ENCODE measurements around the gene RALGDS.
"Not testable (repeated sequence)": the region's sequence is repeated elsewhere in the genome, so short reads cannot be mapped to it uniquely, and the experiment has no call there.

RALGDS gene

GRCh38 chr9:133103987-133104505, 17.0 kb downstream of the RALGDS start:
- no peak for DNase-seq

GRCh38 chr9:133103183-133103986, 17.7 kb downstream of the RALGDS start:
- DNase-seq, result no peak

DNA sequence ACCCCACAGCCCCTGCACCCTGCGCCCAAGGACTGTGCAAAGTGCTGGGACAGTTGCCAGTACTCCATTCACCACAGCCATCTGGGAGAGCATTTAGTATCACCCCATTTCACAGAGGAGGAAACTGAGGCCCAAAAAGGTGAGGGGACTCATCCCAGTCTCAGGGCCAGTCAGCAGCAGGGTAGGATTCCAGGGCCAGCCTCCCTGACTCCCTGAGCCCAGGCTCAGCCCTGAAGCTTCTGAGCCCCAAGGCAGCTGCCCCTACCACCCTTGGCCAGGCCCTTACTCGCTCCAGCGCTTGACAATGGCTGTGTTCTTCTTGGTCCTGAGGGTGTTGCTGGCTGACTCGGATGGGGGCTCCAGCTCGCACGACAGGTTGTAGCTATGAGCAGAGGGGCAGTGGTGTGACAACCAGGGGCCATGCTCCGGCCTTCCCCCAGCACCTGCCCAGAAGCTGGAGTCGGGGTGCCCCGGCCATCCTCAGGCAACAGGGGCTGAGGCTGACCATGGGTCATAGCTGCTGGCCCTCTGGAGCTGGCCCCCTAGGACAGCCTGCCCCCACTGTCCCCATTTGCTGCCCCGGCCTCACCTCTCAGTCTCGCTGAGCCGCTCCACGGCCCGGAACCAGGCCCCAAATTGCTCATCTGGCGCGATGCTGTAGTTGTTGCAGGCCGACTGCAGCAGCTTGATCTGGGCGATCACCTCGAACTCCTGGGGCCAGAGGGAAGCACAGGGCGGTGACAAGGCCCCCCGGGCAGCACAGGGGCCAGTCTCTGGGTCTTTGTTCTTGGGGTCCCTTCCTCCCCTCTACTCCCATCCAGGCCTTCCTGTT, 18.6 kb downstream of the RALGDS start:
- no peak for DNase-seq

DNA sequence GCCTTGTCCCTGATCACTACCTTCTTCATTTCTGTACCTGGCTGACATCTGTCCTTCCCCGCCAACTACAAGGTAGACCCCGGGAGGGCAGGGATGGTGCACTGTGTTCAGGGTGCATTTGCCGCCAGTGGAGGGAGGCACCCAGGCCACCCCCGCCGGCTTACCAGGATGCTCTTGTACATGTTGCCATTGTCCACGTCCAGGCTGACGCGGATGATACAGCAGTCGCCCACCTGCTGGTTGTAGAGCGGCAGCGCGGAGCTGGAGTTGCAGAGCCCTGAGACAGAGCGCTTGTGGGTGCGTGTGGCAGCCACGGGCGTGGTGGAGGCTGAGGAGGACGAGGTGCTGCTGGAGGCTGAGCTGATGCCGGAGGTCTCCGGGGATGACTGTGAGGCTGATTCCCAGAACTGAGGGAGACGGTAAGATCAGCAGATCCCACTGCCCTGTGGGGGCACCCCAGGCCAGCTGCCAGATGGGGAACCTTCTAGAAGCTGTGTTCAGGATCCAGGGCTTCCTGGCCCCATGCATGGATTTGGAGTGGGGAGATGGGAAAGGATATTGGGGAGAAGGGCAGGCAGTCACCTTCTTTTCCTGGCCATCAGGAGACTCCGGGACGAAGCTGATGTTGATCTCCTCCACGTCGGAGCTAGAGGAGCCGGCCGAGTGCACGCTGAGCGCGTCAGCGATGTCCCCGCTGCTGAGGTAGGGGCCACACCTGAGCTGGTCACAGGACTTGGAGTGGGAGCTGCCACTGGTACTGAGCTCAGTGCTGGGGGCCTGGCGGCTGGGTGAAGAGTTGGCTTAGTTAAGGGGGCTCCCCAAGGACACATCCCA, 19.5 kb downstream of the RALGDS start:
- DNase-seq, result no peak

GRCh38 chr9:133100506-133101355, 20.3 kb downstream of the RALGDS start:
- DNase-seq, result no peak

DNA sequence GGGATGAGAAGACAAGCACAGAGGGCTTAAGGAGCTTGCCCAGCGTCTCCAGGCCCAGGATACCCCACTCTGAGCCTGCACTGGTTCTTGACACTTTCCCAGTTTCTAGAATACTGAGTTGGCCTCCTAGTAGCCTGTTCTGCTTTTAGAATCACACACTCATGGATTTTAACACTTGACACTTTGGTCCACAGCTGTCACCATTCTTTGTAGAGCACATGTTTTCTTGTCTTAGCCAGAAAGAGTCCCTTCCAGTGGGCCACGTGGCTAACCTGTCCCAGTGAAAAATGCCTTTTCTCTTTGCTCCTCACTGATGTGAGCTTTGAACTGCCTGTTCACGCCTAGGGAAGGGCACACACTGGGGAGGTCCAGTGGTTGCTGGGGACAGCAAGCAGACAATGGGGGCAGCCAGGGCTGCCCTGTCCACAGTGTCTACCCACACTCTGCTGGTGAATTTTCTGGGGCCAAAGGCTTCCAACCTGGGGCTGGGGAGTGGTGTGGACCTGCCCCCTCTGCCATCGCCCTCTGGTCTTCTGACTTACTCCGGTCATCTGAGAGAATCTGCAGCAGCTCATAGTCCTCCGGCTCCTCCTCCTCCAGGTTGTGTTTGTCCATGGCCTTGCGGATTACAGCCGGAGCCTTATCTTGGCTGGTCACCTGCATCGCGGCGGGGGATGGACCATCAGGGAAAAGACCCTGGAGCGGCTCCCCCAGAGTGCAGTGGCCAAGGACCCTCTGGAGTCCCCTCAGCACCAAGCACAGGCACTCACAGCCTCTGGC, 21.1 kb downstream of the RALGDS start:
- no peak for DNase-seq

- no peak for DNase-seq
These were observed 22.2 kb downstream of the RALGDS start for GRCh38 chr9:133098871-133099270.

GRCh38 chr9:133098104-133098754, 22.8 kb downstream of the RALGDS start:
- DNase-seq, result no peak

- DNase-seq, result no peak
These were observed 26.1 kb downstream of the RALGDS start for GRCh38 chr9:133094842-133095393.

DNA sequence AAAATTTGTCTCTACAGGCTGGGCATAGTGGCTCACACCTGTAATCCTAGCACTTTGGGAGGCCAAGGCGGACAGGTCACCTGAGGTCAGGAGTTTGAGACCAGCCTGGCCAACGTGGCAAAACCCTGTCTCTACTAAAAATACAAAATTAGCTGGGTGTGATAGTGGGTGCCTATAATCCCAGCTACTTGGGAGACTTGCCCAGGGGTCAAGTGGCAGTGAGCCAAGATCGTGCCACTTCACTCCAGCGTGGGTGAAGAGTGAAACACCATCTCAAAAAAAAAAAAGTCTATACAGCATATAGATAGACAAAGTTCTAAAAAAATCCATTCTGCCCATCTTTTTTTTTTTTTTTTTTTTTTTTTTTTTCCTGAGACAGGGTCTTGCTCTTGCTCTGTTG, 26.7 kb downstream of the RALGDS start:
- DNase-seq, result not testable (repeated sequence)

DNA sequence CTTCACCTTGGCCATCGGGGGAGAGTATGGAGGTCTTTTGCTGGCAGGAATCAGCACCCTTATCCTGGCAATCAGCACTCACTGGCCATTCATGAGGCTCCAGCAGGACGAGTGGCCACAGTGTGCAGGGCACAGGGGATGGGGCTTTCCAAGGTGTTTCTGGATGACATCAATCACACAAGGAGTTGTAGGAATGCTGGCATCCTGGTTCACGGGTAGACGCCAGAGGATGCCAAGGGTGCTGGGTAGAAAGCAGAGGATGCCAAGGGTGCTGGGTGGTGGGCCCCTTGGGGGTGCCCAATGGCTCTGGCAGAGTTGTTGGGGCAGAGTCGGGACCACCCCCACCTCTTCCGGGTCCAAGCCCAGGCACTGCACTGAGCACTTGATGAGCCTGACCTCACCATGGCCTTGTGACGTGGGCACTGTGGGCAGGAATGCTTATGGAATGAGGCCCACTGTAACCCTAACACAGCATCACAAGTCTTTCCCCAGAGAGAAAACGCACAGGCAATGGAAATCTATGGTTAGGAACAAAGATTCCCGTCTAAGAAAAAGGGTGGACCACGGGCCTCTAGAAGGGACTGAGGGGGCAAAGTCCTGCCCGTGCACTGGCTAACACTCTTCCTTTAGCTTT, 30.2 kb downstream of the RALGDS start:
- DNase-seq, result no peak

DNA sequence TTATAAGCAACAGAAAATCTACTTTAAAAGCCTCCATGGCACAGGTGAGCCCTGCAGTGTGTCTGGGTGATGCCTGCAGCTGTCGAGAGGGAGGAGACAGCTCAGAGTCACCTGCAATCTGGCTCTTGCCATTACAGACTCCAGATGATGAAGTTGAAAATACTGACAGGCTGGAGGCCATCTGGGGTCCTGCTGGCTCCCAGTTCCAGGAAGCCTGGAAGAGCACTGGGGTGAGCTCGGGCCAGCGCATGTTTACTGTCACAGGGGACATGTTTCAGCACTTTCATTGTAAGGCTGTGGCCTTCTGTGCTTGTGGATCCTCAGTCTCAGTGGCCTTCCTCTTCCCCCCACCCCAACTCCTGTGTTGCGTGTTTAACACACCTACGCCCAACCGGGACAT, 30.9 kb downstream of the RALGDS start:
- no peak for DNase-seq

- no peak for DNase-seq
These were observed 31.8 kb downstream of the RALGDS start for GRCh38 chr9:133089271-133089671.

GRCh38 chr9:133088756-133089155, 32.3 kb downstream of the RALGDS start:
- no peak for DNase-seq

- no peak for DNase-seq
These were observed 32.8 kb downstream of the RALGDS start for GRCh38 chr9:133088146-133088750.

- DNase-seq, result no peak
These were observed 33.5 kb downstream of the RALGDS start for GRCh38 chr9:133087429-133088145.

DNA sequence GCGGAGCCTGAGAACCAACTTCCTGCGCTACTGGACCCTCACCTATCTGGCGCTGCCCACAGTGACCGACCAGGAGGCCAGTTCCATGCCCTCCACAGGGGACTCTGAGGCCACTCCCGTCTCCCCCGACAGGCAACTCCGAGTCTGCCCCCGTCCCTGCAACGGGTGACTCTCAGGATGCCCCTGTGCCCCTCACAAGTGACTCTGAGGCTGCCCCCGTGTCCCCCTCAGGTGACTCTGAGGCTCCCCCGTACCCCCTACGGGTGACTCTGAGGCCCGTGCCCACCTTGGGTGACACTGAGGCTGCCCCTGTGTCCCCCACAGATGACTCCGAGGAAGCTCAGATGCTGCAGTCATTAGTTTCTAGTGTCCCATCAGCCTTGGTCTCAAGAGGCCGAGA, 34.1 kb downstream of the RALGDS start:
- no peak for DNase-seq

DNA sequence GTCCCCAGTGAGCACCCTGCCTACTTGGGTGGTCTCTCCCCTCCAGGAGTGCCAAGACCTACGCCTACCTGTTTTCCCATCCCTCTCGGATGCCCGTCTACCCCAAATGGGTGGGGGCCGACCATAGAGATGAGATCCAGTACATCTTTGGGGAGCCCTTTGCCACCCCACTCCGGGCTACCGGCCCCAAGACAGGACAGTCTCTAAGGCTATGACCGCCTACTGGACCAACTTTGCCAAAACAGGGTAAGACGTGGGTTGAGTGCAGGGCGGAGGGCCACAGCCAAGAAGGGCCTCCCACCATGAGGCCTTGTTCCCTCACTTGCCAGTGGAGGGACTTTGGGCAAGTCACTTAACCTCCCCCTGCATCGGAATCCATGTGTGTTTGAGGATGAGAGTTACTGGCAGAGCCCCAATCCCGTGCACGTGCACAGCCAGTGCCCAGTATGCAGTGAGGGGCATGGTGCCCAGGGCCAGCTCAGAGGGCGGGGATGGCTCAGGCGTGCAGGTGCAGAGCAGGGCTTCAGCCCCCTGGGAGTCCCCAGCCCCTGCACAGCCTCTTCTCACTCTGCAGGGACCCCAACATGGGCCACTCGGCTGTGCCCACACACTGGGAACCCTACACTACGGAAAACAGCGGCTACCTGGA, 34.7 kb downstream of the RALGDS start:
- not testable (repeated sequence) for DNase-seq

All from fibroblast of skin of right biceps (primary cell).